KMS-11 (cell line): ENCODE results near the gene UBXN1.

Experiments used
- H2AFZ ChIP-seq: fragments of 200-600 bp; sonication (generic); 2 replicates; pipeline ENCODE4 v1.6.1; 2016; ENCODE audit warnings: antibody characterized with exemption, mixed run types, low read depth
- H3K27ac ChIP-seq: fragments of 200-600 bp; sonication (generic); 2 replicates; pipeline ENCODE4 v1.6.1; 2016; ENCODE audit warnings: mild to moderate bottlenecking, mixed run types
- H3K27me3 ChIP-seq: fragments of 200-600 bp; sonication (generic); 2 replicates; pipeline ENCODE4 v1.6.1; 2017; ENCODE audit warnings: mild to moderate bottlenecking, low read depth, mixed run types, moderate library complexity; ENCODE audit not compliant: insufficient read depth
- H3K36me3 ChIP-seq: fragments of 200-600 bp; sonication (generic); 2 replicates; pipeline ENCODE4 v1.6.1; 2017; ENCODE audit warnings: mild to moderate bottlenecking, mixed run types; ENCODE audit not compliant: insufficient read depth
- H3K4me1 ChIP-seq: fragments of 200-600 bp; sonication (generic); 2 replicates; pipeline ENCODE4 v1.6.1; 2016; ENCODE audit warnings: mild to moderate bottlenecking, low read depth, mixed run types; ENCODE audit not compliant: poor library complexity, severe bottlenecking
- H3K4me2 ChIP-seq: fragments of 200-600 bp; sonication (generic); 2 replicates; pipeline ENCODE4 v1.7.0; 2016; ENCODE audit warnings: mild to moderate bottlenecking, mixed run types
- H3K4me3 ChIP-seq: fragments of 200-600 bp; sonication (generic); IDR thresholded peaks from 2 replicates; pipeline ENCODE4 v1.6.1; 2017; ENCODE audit warnings: low read depth, low read length, mixed read lengths; ENCODE audit not compliant: insufficient read depth
- H3K79me2 ChIP-seq: fragments of 200-600 bp; sonication (generic); 2 replicates; pipeline ENCODE4 v1.6.1; 2016; ENCODE audit warnings: low read depth, mixed run types; ENCODE audit not compliant: insufficient read depth
- H3K9ac ChIP-seq: fragments of 200-600 bp; sonication (generic); 2 replicates; pipeline ENCODE4 v1.6.1; 2016; ENCODE audit warnings: mild to moderate bottlenecking, mixed run types
- H4K20me1 ChIP-seq: fragments of 200-600 bp; sonication (generic); 2 replicates; pipeline ENCODE4 v1.6.1; 2016; ENCODE audit warnings: mild to moderate bottlenecking, mixed run types; ENCODE audit not compliant: insufficient read depth
- TF ChIP-seq, protein P1 (sequence below): fragments of 200-600 bp; sonication (generic); conservative IDR thresholded peaks from 2 replicates; pipeline ENCODE4 v1.6.1; 2017; ENCODE audit warnings: low read depth, mild to moderate bottlenecking, antibody characterized with exemption, low read length, moderate library complexity, mixed read lengths

UBXN1 gene

DNA sequence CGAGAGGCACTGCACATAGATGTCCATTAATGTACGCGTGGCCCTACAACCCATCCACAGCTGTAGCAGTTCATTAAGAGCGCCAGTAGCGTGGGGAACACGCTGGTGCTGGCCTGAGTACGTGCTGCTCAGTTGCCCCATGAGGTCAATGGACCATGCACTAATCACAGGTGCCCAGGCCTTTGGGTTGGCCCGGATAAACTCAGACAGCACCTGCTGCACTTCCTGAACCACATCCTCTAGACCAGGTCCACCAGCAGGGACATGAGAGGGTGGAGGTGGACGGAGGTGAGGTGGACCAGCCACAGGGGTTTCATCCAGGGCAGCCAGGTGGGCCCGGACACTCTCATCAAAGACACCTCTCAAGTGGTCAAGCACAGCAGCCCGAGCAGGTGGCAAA is 29.4 kb downstream of the UBXN1 start:
- Histone ChIP-seq H3K4me2 (no peak overlapping the region), H3K27ac (no peak overlapping the region), H3K9ac (no peak overlapping the region), H3K27me3 (no peaks in the 10 kb centered on the region), H3K4me1 (peaks cover 40% of the 10 kb centered on the region), H3K36me3 (no peaks in the 10 kb centered on the region), H3K4me3 (no peak overlapping the region), H3K79me2 (peaks cover 48% of the 10 kb centered on the region), H4K20me1 (no peaks in the 10 kb centered on the region), H2AFZ (no peak overlapping the region)
- TF ChIP-seq, protein P1, sequence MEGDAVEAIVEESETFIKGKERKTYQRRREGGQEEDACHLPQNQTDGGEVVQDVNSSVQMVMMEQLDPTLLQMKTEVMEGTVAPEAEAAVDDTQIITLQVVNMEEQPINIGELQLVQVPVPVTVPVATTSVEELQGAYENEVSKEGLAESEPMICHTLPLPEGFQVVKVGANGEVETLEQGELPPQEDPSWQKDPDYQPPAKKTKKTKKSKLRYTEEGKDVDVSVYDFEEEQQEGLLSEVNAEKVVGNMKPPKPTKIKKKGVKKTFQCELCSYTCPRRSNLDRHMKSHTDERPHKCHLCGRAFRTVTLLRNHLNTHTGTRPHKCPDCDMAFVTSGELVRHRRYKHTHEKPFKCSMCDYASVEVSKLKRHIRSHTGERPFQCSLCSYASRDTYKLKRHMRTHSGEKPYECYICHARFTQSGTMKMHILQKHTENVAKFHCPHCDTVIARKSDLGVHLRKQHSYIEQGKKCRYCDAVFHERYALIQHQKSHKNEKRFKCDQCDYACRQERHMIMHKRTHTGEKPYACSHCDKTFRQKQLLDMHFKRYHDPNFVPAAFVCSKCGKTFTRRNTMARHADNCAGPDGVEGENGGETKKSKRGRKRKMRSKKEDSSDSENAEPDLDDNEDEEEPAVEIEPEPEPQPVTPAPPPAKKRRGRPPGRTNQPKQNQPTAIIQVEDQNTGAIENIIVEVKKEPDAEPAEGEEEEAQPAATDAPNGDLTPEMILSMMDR: no peak

DNA sequence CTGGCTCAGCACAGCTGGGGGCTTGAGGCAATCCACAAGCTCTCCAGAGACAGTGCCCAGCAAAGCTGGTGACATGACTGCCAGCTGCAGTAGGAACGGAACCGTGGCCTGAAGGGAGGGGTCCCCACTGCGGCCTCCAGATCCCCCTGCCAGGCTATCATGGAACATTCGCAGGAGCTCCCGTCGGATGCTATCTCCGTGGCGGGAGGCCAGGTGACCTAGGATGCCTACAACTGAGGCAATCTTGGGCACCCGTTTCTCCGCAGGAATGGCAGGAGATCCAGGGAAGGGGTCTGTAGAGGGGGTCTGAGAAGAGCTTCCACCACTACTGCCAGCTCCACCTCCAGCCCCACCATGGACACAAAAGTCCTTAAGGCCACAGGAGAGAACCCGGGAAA is 29.9 kb downstream of the UBXN1 start:
- TF ChIP-seq, protein P1: no peak
- Histone ChIP-seq H3K9ac (no peak overlapping the region), H3K79me2 (peaks cover 53% of the 10 kb centered on the region), H3K4me2 (no peak overlapping the region), H4K20me1 (no peaks in the 10 kb centered on the region), H3K27ac (no peak overlapping the region), H3K27me3 (no peaks in the 10 kb centered on the region), H3K36me3 (no peaks in the 10 kb centered on the region), H3K4me3 (no peak overlapping the region), H2AFZ (no peak overlapping the region), H3K4me1 (peaks cover 43% of the 10 kb centered on the region)

DNA sequence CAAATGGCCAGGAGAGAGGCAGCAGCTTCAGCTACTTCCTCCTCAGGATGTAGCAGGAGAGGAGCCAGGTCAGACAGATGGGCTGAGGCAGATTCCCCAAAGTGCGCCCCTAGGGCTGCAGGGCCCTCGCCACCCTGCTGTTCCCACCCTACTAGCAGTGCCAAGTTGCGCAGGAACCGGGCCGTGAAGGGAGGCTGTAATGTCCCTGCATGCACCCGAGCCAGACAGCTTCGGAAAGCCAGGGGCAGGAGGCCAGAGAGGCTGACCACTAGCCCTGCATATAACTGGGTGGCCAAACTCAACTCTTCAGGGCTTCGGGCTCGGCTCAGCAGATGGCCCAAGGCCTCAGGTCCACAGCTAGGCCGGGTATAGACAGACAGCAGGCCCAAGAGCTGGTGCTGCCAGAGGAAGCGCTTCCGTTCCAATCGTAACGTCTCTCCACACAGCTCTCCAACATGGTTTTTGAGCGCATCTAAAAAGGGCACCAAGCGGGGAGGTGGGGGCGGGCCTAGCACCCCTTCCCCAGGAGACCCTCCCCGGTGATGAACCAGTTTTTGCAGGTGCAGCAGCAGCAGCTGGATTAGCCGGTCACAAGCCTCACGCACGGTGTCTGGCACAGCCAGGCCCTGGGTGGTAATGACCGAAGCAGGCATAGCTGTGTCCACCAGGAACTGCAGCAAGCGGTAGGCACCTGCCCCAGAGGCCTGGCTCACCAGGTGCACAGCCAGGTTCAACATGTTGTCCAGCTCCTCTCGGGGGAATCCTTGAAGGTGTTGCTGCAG is 30.5 kb downstream of the UBXN1 start:
- Histone ChIP-seq H3K79me2 (peaks cover 59% of the 10 kb centered on the region), H3K27me3 (no peaks in the 10 kb centered on the region), H4K20me1 (no peaks in the 10 kb centered on the region), H3K9ac (no peak overlapping the region), H3K27ac (no peak overlapping the region), H3K4me1 (peaks cover 42% of the 10 kb centered on the region), H3K4me3 (no peak overlapping the region), H3K36me3 (no peaks in the 10 kb centered on the region), H2AFZ (no peak overlapping the region), H3K4me2 (no peak overlapping the region)
- TF ChIP-seq, protein P1: no peak

DNA sequence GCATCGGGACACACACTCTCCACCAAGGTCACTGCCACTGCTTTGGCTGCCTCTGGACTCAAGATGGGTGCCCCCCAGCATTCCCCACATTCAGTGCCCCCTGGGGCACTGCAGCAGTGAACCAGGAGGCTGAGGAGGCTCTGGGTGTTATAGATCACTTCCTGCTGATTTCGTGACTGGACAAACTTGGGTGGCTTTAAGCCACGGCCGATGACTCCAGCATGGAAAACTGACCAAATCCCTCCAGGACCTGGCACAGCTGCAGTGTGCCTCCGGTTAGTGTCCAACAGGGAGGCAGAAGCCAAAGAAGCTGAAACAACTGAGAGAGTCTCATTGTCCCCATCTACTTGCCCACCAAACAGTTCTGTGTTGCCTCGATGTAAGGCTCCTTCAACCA is 31.3 kb downstream of the UBXN1 start:
- Histone ChIP-seq H4K20me1 (no peaks in the 10 kb centered on the region), H3K79me2 (peaks cover 62% of the 10 kb centered on the region), H3K9ac (no peak overlapping the region), H3K27me3 (no peaks in the 10 kb centered on the region), H2AFZ (no peak overlapping the region), H3K4me3 (no peak overlapping the region), H3K4me1 (peaks cover 47% of the 10 kb centered on the region), H3K4me2 (no peak overlapping the region), H3K27ac (no peak overlapping the region), H3K36me3 (peaks cover 5% of the 10 kb centered on the region; the same call in 1 of the 2 replicates)
- TF ChIP-seq, protein P1: no peak
